GM19455 (cell line): Measurements from ENCODE around the gene MYCN.
"Not testable (repeated sequence)": the region's sequence is repeated elsewhere in the genome, so short reads cannot be mapped to it uniquely, and the experiment has no call there.

ENCODE experiments used
- ATAC-seq: cut with Tn5 transposase; IDR thresholded peaks from one replicate; pipeline ENCODE4 v1.9.1; 2021; ENCODE audit not compliant: unreplicated experiment

The MYCN gene

GRCh38 chr2:15907461-15908324 is 32.7 kb upstream of the MYCN start:
- no peak for ATAC-seq

DNA sequence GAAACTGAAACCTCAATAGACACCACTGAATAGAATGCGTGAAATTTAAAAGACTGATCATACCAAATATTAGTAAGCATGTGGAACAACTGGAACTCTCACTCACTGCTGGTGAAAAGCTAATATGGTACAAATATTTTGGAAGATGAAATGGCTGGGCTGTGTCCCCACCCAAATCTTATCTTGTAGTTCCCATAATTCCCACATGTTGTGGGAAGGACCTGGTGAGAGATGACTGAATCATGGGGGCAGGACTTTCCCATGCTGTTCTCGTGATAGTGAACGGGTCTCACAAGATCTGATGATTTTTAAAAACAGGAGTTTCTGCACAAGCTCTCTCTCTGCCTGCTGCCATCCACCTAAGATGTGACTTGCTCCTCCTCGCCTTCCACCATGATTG is 32.0 kb upstream of the MYCN start:
- no peak for ATAC-seq

DNA sequence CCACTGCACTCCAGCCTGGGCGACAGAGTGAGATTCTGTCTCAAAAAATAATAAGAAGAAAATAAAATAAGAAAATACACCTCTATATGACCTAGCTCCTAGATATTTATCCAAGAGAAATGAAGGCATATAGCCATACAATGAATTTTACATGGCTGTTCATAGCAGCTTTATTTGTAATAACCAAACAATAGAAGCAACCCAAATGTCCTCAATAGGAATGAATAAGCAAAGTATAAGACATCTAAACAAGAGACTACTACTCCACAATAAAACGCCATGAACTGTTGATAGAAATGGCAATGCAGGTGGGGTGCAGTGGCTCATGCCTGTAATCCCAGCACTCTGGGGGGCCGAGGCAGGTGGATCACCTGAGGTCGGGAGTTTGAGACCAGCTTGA is 31.2 kb upstream of the MYCN start:
- no peak for ATAC-seq

DNA sequence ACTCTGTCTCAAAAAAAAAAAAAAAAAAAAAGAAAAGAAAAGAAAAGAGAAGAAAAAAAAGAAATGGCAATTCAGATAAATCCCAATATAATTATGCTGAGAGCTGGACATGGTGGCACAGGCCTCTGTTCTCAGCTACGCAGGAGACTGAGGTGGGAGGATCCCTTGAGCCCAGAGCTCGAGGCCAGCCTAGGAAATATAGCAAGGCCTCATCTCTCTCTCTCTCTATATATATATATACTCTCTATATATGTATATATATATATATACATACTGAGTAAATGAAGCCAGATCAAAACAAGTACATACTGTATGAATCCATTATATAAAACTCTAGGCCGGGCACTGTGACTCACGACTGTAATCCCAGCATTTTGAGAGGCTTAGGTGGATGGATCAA is 30.6 kb upstream of the MYCN start:
- no peak for ATAC-seq

GRCh38 chr2:15911270-15911669 is 29.1 kb upstream of the MYCN start:
- ATAC-seq: not testable (repeated sequence)

- ATAC-seq: no peak
Measured at GRCh38 chr2:15911686-15912085, 28.7 kb upstream of the MYCN start.

GRCh38 chr2:15912203-15912602 is 28.1 kb upstream of the MYCN start:
- no peak for ATAC-seq

GRCh38 chr2:15913146-15913545 is 27.2 kb upstream of the MYCN start:
- ATAC-seq: no peak

DNA sequence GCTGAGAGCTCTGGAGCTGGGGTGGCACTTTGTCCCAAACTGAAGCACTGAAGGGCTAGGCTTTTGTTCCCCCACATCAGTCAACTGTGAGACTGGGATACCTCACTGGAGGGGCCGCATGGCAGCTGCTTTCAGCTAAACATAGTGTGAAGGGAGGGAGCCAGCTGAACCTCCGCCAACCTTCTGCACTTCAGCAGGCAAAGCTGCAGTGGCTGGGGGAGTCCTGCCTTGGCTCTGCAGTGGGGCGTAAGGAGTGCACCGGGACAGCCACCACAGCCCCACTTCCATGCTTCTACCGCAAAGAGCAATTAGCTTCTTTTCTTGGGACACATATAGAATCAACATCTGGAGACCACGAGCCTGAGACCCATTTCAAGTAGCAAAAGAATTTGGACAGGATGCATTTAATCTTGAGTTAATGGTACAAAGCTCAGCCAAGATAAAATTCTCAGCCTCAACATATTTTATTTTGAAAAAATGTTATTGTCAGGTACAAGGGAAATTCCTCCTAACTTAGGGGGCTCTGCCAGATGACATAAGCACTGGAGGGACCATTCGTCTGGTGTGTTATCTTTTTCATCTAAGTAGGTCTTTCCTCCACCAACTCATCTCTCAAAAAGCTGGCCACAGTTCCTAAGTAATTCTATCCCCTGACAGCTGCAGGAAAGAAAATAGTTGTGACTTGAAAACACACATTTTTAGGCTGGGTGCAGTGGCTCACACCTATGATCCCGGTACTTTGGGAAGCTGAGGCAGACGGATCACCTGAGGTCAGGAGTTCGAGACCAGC is 25.6 kb upstream of the MYCN start:
- ATAC-seq: no peak

- not testable (repeated sequence) for ATAC-seq
Measured at GRCh38 chr2:15915546-15915945, 24.8 kb upstream of the MYCN start.

GRCh38 chr2:15916336-15916735 is 24.0 kb upstream of the MYCN start:
- no peak for ATAC-seq

DNA sequence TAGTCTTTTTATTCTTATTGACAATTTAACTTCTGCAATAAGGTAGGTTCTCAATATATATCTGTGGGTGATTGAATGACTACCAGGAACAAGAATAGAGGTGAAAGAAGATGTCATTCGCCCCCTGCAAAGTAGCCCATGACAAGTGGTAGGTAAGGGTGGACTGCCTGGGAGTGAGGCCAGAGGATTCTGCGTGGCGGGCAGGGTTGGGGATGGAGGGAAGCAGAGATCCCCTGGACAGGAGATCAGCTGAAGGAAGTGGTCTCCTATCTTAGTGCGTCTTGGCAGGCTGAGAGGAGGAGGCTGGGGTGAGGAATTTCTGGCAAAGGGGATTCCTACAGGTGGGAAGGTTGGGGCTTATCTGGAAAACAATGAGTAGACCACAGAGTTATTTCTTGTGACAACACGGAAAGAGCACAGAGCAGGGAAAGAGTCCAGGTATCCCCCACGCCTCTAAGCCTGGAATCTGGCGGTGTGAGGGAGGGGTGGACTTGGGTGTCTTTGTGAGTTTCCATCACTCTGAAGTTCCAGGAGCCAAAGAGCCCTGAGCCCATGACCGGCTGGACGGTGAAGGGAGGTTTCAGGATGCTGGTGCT is 21.5 kb upstream of the MYCN start:
- ATAC-seq: no peak

DNA sequence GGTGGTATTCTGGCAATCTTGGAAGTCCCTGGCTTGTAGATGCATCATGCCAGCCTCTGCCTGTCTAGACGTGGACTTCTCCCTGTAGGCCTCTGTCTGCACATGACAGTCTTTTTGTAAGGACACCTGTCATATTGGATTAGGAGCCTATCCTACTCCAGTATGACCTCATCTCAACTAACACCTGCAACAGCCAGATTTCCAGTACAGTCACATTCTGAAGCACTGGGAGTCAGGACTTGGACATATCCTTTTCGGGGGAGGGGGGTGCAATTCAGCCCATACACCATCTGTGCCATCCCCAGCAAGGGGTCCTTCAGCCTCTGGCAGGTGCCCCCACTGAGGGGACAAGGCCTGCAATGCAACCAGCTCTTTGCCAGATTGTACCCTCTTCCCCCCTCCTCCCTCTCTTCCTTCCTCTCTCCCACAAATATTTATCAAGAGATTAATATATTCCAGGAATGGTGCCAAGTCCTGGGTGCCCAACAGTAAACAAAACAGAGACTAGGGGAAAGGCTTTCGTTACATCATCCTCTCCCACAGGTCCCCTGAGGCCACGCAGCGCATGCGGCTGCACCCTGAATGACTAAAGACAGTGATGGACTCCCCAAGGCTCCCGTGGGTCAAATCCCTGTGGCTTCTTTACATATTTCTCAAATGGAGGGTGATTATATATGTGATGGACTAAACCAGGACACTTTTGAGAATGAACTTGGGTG is 20.5 kb upstream of the MYCN start:
- ATAC-seq: no peak

DNA sequence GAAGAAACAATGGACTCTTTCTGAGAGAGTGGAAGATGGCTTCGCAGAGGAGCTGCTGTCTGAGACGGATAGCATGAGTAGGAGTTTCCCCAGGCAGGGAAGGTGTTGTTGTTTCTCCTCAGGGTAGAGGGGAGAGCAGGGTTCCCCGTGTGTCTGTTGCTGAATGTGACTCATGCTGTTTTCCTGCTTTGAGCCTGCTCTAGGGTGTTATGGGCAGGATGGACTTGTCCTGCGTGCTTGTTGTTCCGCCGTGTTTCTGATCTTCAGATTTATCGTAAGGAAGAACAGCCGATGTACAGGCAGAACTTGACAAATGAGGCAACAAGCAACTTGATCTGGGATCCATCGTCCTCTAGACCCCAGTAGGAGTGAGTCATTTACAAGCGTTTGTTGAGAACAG is 19.7 kb upstream of the MYCN start:
- no peak for ATAC-seq

DNA sequence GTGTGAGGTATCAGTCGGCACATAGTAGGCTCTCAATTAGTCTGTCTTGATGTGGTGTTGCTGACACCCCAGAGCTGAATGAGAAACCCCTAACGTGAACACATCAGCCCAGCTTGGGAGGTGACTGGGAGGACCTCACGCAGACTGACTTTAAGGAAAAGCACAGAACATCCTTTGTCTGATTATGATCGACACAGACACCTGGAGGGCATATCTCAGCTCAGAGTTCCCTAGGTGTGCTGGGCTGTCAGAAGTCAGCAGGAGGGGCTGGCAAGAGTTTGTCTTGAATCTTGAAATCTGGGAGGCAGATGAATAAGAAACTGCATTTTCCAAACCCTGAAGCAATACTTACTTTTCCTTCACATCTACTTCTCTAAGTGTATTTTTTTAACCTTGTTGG is 16.8 kb upstream of the MYCN start:
- ATAC-seq: no peak

- ATAC-seq: no peak
Measured at GRCh38 chr2:15925819-15926218, 14.5 kb upstream of the MYCN start.

- ATAC-seq: no peak
Measured at GRCh38 chr2:15926252-15926651, 14.1 kb upstream of the MYCN start.

DNA sequence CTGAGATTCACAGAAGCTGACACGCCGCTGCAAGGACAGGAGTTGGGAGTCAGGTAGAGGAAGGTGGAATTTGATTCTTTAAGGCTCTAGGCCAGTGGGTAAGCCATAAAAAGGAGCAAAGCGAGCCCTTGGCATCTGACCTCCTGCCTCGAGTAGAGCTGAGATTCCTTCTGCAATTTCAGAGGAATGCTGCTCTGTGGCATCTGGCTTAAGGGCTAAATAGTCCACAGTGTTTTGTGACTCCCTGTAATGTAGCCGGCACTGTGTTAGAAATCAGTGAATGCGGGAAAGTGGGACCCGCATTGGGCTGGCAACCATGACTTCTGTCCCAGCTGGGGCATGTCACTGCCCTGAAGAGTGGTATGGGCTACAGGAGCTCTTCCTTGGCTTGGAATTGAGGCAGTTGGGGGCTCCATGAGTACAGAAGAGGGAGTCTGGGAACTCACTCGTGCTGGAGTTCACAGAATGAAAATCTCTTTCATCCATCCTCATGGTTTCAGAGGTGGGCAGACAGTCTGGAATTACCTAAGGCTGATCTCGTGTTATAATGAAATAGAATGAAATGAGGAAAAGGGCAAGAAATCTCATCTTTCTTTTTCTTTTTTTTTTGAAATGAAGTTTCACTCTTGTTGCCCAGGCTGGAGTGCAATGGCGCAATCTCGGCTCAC is 12.7 kb upstream of the MYCN start:
- no peak for ATAC-seq

- not testable (repeated sequence) for ATAC-seq
Measured at GRCh38 chr2:15929008-15929407, 11.3 kb upstream of the MYCN start.

DNA sequence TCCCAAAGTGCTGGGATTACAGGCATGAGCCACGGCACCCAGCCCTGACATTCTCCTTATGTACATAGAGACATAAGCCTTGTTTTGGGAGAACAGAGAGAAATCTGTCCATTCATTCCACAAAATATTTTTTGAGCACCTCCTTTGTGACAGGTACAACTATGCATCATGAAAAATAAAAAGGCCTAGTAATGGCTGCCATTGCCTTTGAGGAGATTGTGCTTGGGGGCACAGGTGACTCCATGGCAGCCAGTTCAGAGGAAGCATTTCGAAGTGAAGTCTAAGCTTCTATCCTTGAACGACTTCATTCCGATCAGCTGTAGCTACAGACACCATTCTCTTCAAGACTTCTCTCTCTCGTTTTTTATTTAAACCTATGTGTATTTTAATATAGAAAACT is 10.5 kb upstream of the MYCN start:
- ATAC-seq: no peak
